ENCODE data around the gene HYAL2.
A peak's percentile ranks its signal among the peaks of the same experiment; 100 is the strongest.
"Not testable (repeated sequence)": the region's sequence is repeated elsewhere in the genome, so short reads cannot be mapped to it uniquely, and the experiment has no call there.

The HYAL2 gene

DNA sequence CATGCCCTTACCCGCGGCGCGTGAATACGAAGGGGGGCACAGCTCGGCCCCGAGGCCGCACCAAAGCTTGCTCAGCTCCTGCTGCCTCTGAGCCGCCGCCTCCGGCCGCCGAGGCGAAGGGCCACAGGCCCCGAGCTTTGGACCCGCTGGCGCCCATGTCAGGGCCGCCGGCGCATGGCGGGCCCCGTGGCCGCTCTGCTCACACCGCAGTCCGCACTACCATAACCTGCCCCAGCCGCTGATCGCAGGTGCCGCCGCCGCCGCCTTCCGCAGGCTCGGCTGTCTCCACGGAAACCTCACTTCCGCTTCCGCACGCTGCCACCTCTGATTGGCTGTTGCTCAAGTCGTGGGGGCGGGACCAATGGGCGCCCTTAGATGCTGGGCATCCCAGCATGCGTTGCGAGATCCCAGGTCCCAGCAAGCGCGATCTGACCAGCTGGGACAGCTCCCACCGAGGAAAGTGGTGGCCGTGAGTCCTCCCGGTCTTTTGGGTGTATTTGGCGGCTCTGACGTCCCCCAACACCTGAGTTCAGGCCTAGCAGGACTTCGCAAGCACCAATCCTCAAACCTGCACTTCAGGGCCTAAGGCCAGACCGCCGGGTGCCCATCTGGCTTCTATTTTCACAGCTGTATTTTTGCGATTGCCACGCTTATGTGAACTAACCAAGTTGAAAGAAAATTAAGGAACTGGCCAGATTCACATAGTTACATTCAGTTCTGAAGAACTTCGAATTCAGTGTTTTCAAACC is 5.6 kb upstream of the HYAL2 start, which contains the start of gene TUSC2:
Gene TUSC2 (minus strand): TSS at position 281 of the 749 bp plus-strand sequence. CDS start 124 bp downstream, at position 157.
- DNase-seq = peak; percentile 87

DNA sequence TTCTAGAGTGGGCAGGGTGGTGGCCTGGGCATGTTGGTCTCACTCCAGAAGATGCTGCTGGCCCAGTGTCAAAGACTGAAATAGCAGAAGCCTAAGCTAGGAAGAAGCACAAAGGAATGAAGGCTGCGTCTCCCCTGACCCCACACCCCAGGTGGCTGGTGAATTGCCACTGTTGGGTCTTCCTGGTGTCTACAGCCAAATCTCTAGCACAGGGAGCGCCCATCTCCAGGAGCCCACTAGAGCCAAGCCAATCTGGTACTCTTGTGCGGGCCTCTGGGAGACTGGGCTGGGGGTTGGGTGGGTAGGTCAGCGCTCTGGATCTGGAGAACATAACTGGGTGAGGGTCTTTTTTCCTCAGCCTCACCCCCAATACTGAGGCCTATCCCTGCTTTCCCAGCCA is 4.6 kb upstream of the HYAL2 start:
- no peak for DNase-seq

DNA sequence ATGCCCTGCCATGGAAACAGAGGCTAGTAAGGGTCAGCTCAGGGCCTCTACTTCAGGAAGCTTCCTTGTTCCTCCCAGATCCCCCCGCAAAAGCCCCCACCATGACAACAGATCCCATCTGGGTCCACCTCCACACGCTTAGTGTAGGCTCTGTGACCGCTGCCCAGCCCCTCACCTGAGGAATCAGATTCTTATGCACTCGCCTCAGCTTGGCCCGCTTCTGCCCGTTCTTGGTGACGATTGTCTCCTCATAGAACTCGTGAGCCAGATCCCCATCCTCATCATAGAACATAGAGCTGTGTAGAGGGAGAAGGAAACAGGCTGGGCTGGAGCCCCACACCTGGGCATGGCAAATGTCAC is 3.6 kb upstream of the HYAL2 start:
- no peak for DNase-seq

DNA sequence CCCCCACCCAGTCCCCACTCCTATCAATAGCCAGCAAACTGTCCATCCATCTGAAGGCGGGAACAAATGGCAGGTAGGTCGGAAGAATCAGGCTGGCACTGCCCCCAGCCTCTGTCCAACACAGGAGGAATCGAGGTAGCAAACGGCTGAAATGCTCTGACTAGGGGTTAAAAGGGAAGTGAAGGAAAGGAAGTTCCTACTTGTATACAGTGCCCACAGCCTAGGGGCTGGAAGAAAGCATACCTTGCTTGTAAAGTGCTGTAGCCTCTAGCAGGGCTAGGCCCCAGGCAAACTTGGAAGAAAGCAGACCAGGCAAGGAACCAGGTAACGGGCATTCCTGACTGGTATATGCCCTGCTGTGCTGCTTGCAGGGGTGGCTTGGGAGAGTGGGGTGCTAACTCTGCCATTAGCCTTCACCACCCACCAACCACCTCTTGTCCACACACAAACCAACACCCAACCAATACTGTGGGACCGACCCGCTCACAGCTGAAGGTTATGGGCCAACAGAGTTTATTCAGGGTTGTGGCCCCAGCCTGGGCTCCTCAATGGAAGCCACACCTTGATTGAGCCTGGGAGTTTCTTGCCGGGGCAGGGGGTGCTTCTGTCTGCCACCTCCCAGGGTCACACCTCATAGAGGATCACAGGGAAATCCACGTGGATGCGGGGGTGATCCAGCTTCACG is 3.1 kb upstream of the HYAL2 start:
- no peak for DNase-seq

DNA sequence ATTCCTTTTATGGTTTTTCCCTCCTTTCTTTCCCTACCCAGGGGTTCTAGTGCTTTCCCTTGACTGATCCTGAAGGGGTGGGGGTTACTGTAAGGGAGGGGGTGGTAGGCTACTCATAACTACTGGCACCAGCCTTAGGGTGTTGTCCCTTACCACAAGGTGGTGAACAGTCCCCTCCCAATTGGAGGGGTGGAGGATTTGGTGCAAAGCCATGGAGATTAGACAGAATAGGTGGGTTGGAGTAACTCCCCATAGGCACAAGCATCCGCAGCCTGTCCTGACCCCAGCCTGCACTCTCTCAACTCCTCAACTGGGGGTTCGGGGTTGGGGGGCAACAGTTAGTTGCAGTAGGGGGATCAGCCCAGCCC is 2.6 kb upstream of the HYAL2 start:
- no peak for DNase-seq

DNA sequence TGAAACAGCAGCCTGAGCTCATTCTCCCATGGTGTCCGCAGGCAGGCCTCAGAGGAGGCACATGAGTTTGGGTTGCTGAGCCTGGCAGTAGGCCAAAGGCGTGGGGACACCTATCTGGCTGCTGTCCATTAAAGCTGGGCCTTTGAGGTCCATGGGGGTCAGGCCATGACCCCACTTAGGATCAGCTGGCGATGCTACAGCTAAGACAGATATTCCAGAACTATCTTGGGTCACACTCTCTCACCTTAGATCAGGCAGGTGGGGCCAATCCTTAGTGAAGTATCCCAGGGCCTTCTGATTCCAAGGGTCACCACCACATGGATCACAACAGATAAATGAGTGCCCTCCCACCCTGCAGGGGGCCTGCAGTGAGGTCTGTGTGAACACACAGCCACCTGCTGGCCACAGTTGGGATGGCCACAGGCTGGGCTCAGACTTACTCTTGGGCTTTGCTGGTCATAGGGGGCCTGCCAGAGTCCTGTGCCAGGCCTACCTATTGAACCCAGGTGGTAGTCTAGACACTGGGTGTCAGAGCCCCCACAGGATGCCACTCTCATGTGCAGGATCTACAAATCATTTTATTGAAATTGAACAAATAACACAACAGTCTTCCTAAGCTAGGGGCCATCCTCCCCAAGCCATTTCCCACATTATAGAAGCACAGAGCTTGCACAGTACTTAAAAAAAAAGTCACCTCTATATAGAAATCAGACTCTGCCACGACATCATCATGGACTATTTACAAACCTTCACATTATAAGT is 2.0 kb upstream of the HYAL2 start:
- no peak for DNase-seq

DNA sequence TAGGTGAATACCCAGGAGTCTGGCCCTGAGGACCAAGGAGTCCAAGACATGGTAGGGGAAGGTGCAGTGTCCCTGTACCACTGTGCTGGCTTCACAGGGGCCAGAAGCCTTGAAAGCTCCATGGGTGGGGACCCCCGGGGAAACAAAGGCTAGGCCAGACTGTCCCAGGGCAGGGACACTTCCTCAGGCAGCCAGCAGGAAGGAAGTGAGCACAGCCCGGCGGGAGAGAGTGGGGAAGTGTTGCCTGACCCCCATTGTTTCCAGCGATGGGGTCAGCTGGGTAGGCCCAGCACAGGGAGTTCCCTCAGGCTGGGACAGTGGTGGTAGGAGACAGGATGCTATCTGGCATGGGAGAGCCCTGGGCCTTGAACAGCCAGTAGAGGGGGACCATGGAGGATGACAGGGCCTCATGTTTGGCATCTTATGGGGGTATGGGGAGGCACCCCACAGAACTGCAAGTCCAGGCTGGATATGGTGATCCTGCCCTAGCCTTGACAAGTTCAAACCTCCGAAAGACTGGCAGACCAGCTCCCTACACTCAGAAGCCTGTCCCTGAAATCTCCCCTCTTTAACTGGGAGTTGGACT is 1.2 kb upstream of the HYAL2 start:
- DNase-seq = no peak

DNA sequence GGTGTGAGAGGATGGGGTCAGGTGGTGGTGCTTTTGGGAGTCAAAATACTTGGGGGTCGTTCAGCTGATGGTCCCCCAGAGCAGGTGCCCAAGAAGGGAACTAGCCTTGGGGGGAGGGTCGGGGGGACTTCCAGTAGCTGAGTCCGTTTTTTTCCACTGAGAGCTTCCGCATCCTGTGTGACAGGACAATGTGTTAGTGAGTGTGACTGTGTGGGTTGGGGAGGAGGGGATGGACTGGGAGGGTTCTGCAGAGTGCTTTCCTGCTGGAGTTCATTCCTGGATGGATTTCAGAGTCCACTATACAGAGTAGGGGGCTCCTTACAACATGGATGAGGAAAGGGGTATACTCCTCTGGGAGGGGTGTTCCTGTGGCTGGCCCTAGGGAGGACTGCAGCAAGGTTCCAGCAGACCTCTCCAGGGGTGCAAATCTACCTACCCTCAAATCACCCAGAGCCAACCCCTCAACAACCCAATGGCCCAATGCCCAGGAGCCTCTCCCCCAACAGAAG is 601 bp upstream of the HYAL2 start:
- DNase-seq = no peak

DNA sequence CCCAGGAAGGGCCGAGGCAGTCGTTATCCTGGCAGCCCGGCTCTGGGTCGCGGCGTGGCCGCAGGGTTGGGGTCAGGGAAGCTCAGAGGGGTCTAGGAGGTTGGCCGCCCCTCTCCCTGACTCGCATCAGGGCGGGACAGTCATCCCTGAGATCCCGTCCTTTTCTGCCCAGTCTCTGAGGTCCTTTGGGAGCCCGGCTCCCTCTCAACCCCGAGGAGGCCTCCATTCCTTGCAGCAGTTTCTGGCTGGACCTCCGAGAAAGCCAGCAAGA is 495 bp downstream of the HYAL2 start:
- no peak for DNase-seq

DNA sequence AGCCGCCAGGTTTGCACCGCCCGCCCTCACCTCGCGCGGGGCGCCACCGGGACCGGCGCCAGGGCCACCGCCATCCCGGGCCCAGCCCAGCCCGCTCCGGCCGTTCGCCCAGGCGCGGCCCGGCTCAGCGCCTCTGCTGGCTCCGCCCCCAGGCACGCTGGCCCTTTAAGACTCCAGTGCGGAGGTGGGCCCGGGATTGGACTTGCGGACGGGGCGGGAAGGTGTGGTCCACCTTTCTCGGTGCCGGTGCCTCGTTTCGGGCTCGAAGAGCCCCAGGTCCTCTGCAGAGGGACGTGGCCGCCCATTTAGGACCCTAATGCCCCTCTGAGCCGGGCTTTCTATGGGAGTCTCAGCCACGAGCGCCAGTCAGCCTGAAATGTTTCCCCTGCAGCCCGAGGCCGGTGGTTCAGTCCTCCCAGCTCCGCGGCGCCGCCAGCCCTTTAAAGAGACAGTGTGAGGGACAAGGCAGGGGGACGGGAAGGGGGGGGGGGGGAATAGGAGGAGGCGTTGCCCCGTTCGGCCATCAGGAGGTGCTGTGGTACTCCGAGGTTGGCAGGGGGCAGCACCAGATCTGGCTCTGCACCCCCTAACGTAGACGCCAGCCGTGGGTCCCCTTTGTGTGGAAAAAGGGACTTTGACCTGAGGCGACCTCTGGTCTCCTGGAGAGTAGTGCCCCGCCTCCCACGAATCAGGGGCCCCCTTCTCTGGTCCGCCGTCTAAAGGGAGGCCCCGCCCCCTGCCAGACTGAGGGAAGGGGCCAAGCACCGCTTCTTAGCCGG is 1.0 kb downstream of the HYAL2 start:
- DNase-seq = peak; percentile 73

DNA sequence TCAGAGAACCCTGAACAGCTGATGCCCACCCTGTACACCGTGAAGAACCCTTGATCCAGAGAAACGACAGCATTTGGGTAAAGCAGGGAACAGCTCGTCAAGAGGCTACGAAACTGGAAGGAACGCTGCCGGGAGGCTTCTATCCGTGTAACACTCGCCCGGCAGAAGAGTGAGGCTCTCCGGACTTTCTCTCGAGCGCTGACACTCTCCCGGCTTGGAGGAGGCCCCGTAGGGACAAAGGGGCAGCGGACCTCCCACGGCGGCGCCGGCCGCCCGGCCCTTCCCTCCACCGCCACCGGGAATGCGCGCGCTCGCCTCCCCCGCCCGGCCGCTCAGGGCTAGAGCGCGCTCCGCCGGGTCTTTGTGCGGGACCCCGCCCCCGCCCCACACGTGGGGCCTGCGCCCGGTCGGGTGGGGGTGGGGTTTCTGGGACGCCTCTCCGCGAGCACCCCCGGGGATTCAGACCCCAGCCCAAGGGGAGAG is 1.7 kb downstream of the HYAL2 start:
- peak; percentile 61 for DNase-seq

DNA sequence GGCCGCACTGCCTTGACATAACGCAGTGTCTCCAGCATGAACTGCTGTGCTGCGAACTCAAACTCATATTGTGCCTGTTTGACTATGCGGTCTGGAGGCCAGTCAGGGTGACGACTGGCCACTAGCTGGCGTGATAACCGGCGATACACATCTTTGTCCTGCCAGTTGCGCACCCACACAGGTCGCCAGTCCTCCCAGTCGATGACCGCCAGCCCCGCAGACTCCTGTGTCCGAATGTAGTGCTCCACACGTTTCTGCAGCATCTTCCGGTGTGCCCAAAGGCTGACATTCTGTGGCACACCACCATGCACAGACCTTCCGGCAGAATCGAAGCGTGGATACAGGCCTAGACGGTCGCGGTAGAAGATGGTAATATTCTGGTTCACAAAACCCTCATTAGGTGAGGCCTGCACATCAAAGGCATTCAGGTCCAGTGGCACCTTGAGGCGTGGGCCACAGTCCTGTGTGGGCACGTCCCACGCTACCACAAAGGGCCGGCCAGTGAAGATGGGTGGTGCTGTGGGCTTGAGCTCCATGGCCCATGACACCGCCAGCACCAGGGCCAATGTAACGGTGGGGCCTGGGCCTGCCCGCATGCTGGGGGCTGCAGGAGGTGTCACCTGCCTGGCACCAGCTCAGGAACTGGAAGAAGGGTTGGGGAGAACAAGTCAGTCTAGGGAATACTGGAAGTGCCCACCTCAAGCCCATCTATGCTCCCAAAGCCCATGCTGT is 2.5 kb downstream of the HYAL2 start:
- DNase-seq = no peak

DNA sequence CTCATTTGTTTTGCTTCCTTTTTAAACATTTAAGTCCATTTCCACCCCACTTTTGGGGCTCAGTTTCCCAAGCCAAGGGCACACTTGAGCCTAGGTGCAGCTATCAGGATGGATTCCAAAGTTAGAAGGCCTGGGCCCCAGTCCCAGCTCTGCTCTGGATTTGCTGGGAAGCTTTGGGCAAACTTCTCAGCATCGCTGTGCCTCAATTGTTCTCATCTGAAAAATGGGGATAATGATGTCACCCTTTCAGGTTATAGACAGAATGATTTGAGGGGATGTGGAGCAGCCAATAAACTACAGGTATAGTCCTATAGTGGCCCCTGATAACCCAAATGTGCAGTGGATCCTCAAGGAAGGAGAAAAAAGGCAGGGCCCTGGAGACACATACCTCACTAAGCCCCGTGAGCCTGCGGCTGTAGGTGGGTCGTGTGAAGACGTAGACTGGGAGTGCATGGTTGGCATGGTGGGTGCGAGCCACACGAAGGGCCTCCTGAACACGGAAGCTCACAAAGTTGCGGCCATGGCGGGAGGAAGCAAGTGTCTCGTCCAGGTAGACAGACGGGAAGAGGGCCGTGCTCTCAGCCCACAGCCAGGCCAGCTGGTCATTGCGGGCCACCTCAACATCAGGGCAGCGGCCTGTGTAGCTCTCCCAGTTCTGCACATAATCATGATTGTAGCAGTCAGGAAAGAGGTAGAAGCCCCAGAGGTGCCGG is 3.2 kb downstream of the HYAL2 start:
- DNase-seq = no peak

DNA sequence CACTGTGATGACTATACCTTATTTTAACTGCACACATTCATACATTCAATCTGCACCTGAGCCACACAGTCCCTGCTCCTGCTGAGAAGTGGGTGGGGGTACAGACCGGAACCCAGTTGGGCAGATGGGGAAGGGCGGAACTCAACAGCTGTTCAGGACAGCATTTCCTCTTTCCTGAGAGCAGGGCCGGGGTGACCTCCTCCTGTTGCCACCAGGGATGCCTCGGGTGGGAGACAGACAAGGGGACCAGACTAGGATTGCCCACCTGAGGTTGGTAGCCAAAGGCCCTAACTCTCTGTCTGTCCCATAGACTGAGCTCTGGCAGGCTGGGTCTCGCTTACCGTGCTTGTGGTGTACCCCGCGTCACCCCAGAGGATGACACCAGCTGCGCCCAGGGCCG is 3.9 kb downstream of the HYAL2 start:
- no peak for DNase-seq

DNA sequence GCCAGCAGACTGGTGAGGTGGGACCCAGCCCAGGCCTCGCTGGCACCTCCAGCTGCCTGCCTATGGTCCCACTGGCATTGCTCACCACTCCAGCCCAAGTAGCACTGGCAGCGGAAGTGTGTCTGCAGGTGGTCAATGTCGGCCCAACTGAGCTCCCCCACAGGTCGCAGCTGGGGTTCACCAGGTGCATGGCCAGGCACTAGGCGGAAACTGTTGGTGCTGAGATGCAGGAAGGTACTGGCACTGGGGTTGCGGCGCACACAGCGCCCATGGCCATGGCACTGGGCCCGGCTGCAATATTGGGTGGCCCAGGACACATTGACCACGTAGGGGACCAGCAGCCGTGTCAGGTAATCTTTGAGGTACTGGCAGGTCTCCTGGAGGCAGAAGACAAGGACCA is 4.4 kb downstream of the HYAL2 start:
- no peak for DNase-seq

DNA sequence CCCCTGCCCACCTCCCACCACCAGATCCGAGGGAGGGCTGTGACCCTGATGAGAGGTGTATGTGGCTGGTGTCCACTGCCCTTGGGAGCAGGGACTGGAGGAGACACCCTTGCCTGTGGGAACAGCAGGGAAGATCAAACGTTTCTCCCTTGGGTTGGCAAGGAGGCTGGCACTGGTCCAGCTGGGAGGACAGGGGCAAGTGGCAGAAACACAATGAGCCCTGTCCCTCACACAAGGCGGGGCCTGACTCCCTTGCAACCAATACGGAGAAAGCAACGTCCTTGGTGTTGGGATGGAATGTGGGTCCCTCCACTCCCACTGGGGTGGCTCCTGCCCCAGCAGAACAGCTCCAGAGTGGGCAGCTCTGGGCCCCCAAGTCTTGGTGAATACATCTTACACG is 5.2 kb downstream of the HYAL2 start:
- no peak for DNase-seq

DNA sequence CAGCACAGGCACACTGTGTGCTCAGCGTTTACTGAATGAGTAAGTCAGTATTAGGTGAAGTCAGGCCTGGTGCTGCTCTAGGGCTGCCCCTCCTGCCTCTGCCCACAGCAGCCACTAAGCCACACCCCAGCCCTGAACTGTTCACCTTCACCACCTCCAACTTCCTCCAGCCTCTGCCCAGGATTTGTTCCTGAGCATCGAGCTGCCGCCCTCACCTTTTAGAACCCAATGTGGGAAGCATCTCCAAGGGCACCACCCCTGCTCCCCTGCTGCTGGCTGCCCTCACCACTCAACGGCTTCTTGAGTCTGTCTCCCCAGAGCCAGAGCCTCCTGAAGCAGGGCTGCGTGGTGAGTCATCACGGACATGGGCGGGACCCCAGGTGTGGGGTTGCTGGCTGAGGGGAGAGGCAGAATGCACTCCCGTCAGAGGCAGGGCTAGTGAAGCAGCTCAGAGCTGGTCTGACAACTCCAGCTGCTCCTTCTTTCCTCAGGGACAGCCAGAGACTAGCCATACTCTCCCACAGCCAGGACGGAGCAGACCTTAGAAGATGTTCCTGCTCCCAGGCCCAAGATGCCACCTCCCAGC is 5.8 kb downstream of the HYAL2 start:
- DNase-seq = peak; percentile 16

DNA sequence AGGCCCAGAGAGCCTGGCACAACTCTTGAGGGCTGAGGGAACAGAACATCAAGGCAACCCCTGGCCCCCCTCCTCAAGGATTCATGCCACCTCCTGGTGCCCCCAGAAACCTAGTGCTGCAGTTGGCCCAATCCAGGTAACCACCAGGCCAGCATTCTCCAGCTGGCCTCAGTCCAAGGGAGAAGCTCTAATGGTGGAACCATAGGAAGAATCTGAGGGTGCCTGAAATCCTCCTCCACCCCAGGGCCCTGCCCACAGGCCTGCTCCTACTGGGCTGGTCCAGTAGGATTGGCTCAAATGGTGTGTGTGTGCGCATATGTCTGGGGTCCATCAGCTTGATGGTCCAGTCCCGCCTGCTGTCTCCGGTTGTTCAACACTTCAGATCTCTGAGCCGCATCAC is 7.7 kb downstream of the HYAL2 start:
- DNase-seq = no peak

DNA sequence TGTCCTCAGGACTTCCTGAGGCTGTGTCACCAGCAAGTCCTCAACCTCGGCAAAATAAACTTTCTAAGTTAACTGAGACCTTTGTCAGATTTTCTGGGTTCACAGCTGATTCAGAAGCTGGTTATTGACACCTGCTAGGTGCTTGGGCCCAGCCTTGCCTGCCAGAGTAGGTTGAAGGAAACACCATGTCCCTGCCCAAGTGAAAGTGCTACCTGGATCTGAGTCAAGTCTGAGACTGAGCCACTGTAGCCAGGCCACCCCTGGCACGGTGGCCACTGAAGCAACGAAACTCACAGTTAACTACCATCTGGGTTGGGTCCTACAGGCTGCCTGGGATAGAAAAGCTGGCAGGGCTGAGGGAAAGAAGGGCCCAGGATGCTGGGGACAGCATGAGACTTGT is 8.2 kb downstream of the HYAL2 start:
- DNase-seq = no peak

DNA sequence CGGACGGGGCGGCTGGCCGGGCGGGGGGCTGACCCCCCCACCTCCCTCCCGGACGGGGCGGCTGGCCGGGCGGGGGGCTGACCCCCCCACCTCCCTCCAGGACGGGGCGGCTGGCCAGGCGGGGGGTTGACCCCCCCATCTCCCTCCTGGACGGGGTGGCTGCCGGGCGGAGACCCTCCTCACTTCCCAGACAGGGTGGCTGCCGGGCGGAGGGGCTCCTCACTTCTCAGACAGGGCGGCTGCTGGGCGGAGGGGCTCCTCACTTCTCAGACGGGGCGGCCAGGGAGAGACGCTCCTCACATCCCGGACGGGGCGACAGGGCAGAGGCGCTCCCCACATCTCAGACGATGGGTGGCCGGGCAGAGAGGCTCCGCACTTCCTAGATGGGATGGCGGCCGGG is 10.5 kb downstream of the HYAL2 start:
- not testable (repeated sequence) for DNase-seq

DNA sequence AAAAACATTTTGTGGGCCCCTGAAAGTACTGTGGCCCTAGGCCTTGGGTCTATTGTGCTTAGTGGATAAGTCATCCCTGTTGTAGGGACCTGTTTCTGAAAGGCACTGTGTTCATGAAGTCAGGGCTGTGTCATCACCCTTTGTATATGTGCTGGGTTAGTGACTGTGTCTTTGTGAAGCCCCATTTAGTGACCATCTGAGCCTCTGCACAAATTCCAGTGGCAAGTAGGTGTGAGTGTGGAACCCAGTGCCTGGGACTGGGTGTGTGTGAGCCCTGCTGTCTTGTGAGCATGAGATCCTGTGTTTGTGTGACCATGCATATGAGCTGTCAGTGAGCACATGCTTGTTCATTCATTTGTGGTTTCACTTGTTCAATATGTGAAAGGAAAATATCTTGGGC is 17.9 kb downstream of the HYAL2 start:
- DNase-seq = no peak

All from NCI-H2171 (cell line).